ENCODE data around the gene BORCS5. TPM values are rescaled to one million over a fixed set of nuclear protein-coding genes. Genes with fewer than 3 reads are reported as not detected.
A peak's percentile ranks its signal among the peaks of the same experiment; 100 is the strongest.

The BORCS5 gene
- total and polyA plus RNA-seq, 4 donors, result 13.3 to 28.1 (median 14.4) TPM

GRCh38 chr12:12450043-12450471, 93.2 kb downstream of the BORCS5 start:
- H3K36me3 ChIP-seq (ENCODE audit: control insufficient read depth, insufficient read depth, low read length), result no peaks in the 10 kb centered on the region
- WGBS (ENCODE audit: insufficient coverage), result 89% methylated on average over 1 of the region's 2 CpGs
- no peak overlapping the region for H3K27ac ChIP-seq (ENCODE audit: low read depth, low read length)
- no peaks in the 10 kb centered on the region for H3K27me3 ChIP-seq (ENCODE audit: control insufficient read depth, insufficient read depth, low read length)
- H3K4me3 ChIP-seq (ENCODE audit: low read depth, low read length), result no peak overlapping the region
- no peaks in the 10 kb centered on the region for H3K4me1 ChIP-seq (ENCODE audit: control insufficient read depth, insufficient read depth, low read length)
- H3K9me3 ChIP-seq (ENCODE audit: control insufficient read depth, insufficient read depth, low read length), result no peaks in the 10 kb centered on the region
- no peak for DNase-seq (ENCODE audit: low read depth in 4 of 6, low spot score in 6 of 6)

- H3K27ac ChIP-seq (ENCODE audit: low read depth, low read length), result no peak overlapping the region
- H3K9me3 ChIP-seq (ENCODE audit: control insufficient read depth, insufficient read depth, low read length), result no peaks in the 10 kb centered on the region
- no peaks in the 10 kb centered on the region for H3K36me3 ChIP-seq (ENCODE audit: control insufficient read depth, insufficient read depth, low read length)
- H3K27me3 ChIP-seq (ENCODE audit: control insufficient read depth, insufficient read depth, low read length), result no peaks in the 10 kb centered on the region
- H3K4me3 ChIP-seq (ENCODE audit: low read depth, low read length), result no peak overlapping the region
- WGBS (ENCODE audit: insufficient coverage), result no CpG with 5 or more reads among the region's 4 CpGs
- no peaks in the 10 kb centered on the region for H3K4me1 ChIP-seq (ENCODE audit: control insufficient read depth, insufficient read depth, low read length)
- DNase-seq (ENCODE audit: low read depth in 4 of 6, low spot score in 6 of 6), result no peak
These were observed 94.2 kb downstream of the BORCS5 start for GRCh38 chr12:12451098-12451497.

GRCh38 chr12:12452326-12452902, 95.5 kb downstream of the BORCS5 start:
- no peaks in the 10 kb centered on the region for H3K36me3 ChIP-seq (ENCODE audit: control insufficient read depth, insufficient read depth, low read length)
- H3K9me3 ChIP-seq (ENCODE audit: control insufficient read depth, insufficient read depth, low read length), result no peaks in the 10 kb centered on the region
- H3K4me1 ChIP-seq (ENCODE audit: control insufficient read depth, insufficient read depth, low read length), result no peaks in the 10 kb centered on the region
- H3K4me3 ChIP-seq (ENCODE audit: low read depth, low read length), result no peak overlapping the region
- no peak for DNase-seq (ENCODE audit: low read depth in 4 of 6, low spot score in 6 of 6)
- H3K27ac ChIP-seq (ENCODE audit: low read depth, low read length), result no peak overlapping the region
- WGBS (ENCODE audit: insufficient coverage), result 100% methylated on average over 5 of the region's 21 CpGs
- no peaks in the 10 kb centered on the region for H3K27me3 ChIP-seq (ENCODE audit: control insufficient read depth, insufficient read depth, low read length)

GRCh38 chr12:12453635-12454034, 96.8 kb downstream of the BORCS5 start:
- H3K4me3 ChIP-seq (ENCODE audit: low read depth, low read length), result no peak overlapping the region
- H3K27ac ChIP-seq (ENCODE audit: low read depth, low read length), result no peak overlapping the region
- no peaks in the 10 kb centered on the region for H3K9me3 ChIP-seq (ENCODE audit: control insufficient read depth, insufficient read depth, low read length)
- no peaks in the 10 kb centered on the region for H3K27me3 ChIP-seq (ENCODE audit: control insufficient read depth, insufficient read depth, low read length)
- no peaks in the 10 kb centered on the region for H3K36me3 ChIP-seq (ENCODE audit: control insufficient read depth, insufficient read depth, low read length)
- WGBS (ENCODE audit: insufficient coverage), result no CpG with 5 or more reads among the region's 1 CpG
- DNase-seq (ENCODE audit: low read depth in 4 of 6, low spot score in 6 of 6), result no peak
- no peaks in the 10 kb centered on the region for H3K4me1 ChIP-seq (ENCODE audit: control insufficient read depth, insufficient read depth, low read length)

GRCh38 chr12:12454315-12454714, 97.4 kb downstream of the BORCS5 start:
- H3K36me3 ChIP-seq (ENCODE audit: control insufficient read depth, insufficient read depth, low read length), result no peaks in the 10 kb centered on the region
- no peaks in the 10 kb centered on the region for H3K4me1 ChIP-seq (ENCODE audit: control insufficient read depth, insufficient read depth, low read length)
- no peak overlapping the region for H3K4me3 ChIP-seq (ENCODE audit: low read depth, low read length)
- no peaks in the 10 kb centered on the region for H3K27me3 ChIP-seq (ENCODE audit: control insufficient read depth, insufficient read depth, low read length)
- no peak overlapping the region for H3K27ac ChIP-seq (ENCODE audit: low read depth, low read length)
- no peaks in the 10 kb centered on the region for H3K9me3 ChIP-seq (ENCODE audit: control insufficient read depth, insufficient read depth, low read length)
- no peak for DNase-seq (ENCODE audit: low read depth in 4 of 6, low spot score in 6 of 6)

GRCh38 chr12:12456637-12457036, 99.8 kb downstream of the BORCS5 start:
- Histone ChIP-seq H3K27ac (ENCODE audit: low read depth, low read length) (no peak overlapping the region), H3K4me3 (ENCODE audit: low read depth, low read length) (no peak overlapping the region), H3K27me3 (ENCODE audit: control insufficient read depth, insufficient read depth, low read length) (no peaks in the 10 kb centered on the region), H3K9me3 (ENCODE audit: control insufficient read depth, insufficient read depth, low read length) (no peaks in the 10 kb centered on the region), H3K4me1 (ENCODE audit: control insufficient read depth, insufficient read depth, low read length) (no peaks in the 10 kb centered on the region), H3K36me3 (ENCODE audit: control insufficient read depth, insufficient read depth, low read length) (no peaks in the 10 kb centered on the region)
- peak in 1 of 6 donors; percentile 9 for DNase-seq (ENCODE audit: low read depth in 4 of 6, low spot score in 6 of 6)
- WGBS (ENCODE audit: insufficient coverage), result no CpG with 5 or more reads among the region's 5 CpGs

GRCh38 chr12:12460935-12461922, 104.4 kb downstream of the BORCS5 start:
- WGBS (ENCODE audit: insufficient coverage), result no CpG with 5 or more reads among the region's 8 CpGs
- no peak for DNase-seq (ENCODE audit: low read depth in 4 of 6, low spot score in 6 of 6)
- no peaks in the 10 kb centered on the region for H3K4me1 ChIP-seq (ENCODE audit: control insufficient read depth, insufficient read depth, low read length)
- no peak overlapping the region for H3K4me3 ChIP-seq (ENCODE audit: low read depth, low read length)
- H3K27ac ChIP-seq (ENCODE audit: low read depth, low read length), result no peak overlapping the region
- H3K9me3 ChIP-seq (ENCODE audit: control insufficient read depth, insufficient read depth, low read length), result no peaks in the 10 kb centered on the region
- H3K36me3 ChIP-seq (ENCODE audit: control insufficient read depth, insufficient read depth, low read length), result peaks cover 5% of the 10 kb centered on the region
- no peaks in the 10 kb centered on the region for H3K27me3 ChIP-seq (ENCODE audit: control insufficient read depth, insufficient read depth, low read length)

- H3K27me3 ChIP-seq (ENCODE audit: control insufficient read depth, insufficient read depth, low read length), result no peaks in the 10 kb centered on the region
- H3K4me1 ChIP-seq (ENCODE audit: control insufficient read depth, insufficient read depth, low read length), result no peaks in the 10 kb centered on the region
- H3K9me3 ChIP-seq (ENCODE audit: control insufficient read depth, insufficient read depth, low read length), result no peaks in the 10 kb centered on the region
- no peak overlapping the region for H3K4me3 ChIP-seq (ENCODE audit: low read depth, low read length)
- H3K36me3 ChIP-seq (ENCODE audit: control insufficient read depth, insufficient read depth, low read length), result peaks cover 5% of the 10 kb centered on the region
- no peak overlapping the region for H3K27ac ChIP-seq (ENCODE audit: low read depth, low read length)
- WGBS (ENCODE audit: insufficient coverage), result 100% methylated on average over 3 of the region's 5 CpGs
- DNase-seq (ENCODE audit: low read depth in 4 of 6, low spot score in 6 of 6), result no peak
These were observed 105.0 kb downstream of the BORCS5 start for GRCh38 chr12:12461923-12462315.

GRCh38 chr12:12465522-12465921, 108.6 kb downstream of the BORCS5 start:
- H3K4me1 ChIP-seq (ENCODE audit: control insufficient read depth, insufficient read depth, low read length), result no peaks in the 10 kb centered on the region
- H3K9me3 ChIP-seq (ENCODE audit: control insufficient read depth, insufficient read depth, low read length), result no peaks in the 10 kb centered on the region
- H3K4me3 ChIP-seq (ENCODE audit: low read depth, low read length), result no peak overlapping the region
- H3K27ac ChIP-seq (ENCODE audit: low read depth, low read length), result no peak overlapping the region
- H3K36me3 ChIP-seq (ENCODE audit: control insufficient read depth, insufficient read depth, low read length), result peaks cover 9% of the 10 kb centered on the region
- DNase-seq (ENCODE audit: low read depth in 4 of 6, low spot score in 6 of 6), result no peak
- WGBS (ENCODE audit: insufficient coverage), result 96% methylated on average over 20 of the region's 20 CpGs
- no peaks in the 10 kb centered on the region for H3K27me3 ChIP-seq (ENCODE audit: control insufficient read depth, insufficient read depth, low read length)

GRCh38 chr12:12466157-12466556, 109.3 kb downstream of the BORCS5 start:
- Histone ChIP-seq H3K36me3 (ENCODE audit: control insufficient read depth, insufficient read depth, low read length) (peaks cover 9% of the 10 kb centered on the region), H3K9me3 (ENCODE audit: control insufficient read depth, insufficient read depth, low read length) (no peaks in the 10 kb centered on the region)
- WGBS (ENCODE audit: insufficient coverage), result 95% methylated on average over 7 of the region's 7 CpGs

More at GRCh38 chr12:12466157-12466556, 109.3 kb downstream of the BORCS5 start:
- Histone ChIP-seq H3K27me3 (ENCODE audit: control insufficient read depth, insufficient read depth, low read length) (no peaks in the 10 kb centered on the region), H3K27ac (ENCODE audit: low read depth, low read length) (no peak overlapping the region), H3K4me1 (ENCODE audit: control insufficient read depth, insufficient read depth, low read length) (no peaks in the 10 kb centered on the region), H3K4me3 (ENCODE audit: low read depth, low read length) (no peak overlapping the region)
- DNase-seq (ENCODE audit: low read depth in 4 of 6, low spot score in 6 of 6), result no peak

Data from spinal cord (tissue), 10 donors.